ENCODE measurements around the gene P2RX4.
"Not testable (repeated sequence)": the region's sequence is repeated elsewhere in the genome, so short reads cannot be mapped to it uniquely, and the experiment has no call there.

Gene P2RX4

DNA sequence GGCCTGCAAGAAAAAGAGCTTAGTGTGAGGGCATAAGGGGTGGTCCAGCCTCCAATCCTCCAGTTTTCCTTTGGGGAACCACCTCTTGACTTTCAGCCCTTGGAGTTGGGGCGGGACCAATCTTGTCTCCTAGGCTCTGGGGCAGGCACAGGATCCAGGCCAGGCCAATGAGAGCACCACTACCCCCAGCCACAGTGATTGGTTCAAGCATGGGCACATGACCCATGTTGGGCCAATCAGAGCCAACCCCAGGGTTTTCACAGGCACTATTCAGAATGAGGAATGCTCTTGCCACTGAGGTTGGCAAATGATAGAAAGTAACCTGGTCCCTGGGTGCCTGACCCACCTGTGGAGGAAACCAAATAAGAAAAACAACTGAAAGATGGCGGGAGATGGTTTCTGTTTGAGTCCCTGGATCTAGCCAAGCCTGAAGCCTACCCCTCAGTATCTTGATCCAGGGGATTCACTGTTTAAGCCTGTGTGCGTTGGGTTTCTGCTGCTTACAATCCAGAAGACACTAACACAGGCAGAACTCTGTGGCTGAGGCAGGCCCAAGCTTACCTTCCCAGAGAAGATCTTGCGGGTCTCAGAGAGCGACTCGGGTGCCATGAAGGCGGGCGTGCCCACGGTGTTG is 42.9 kb downstream of the P2RX4 start:
- Histone ChIP-seq H3K27me3 (ENCODE audit: insufficient read depth, low read depth) (no peaks in the 10 kb centered on the region), H3K4me2 (no peak overlapping the region), H4K20me1 (ENCODE audit: insufficient read depth) (no peaks in the 10 kb centered on the region), H3K79me2 (ENCODE audit: insufficient read depth, low read depth) (no peaks in the 10 kb centered on the region), H3K27ac (no peak overlapping the region), H3K9ac (no peak overlapping the region), H3K4me1 (ENCODE audit: low read depth, poor library complexity, severe bottlenecking) (peaks cover 16% of the 10 kb centered on the region), H3K36me3 (ENCODE audit: insufficient read depth) (no peaks in the 10 kb centered on the region), H2AFZ (ENCODE audit: low read depth) (no peak overlapping the region), H3K4me3 (IDR thresholded peaks at IDR 0.05; ENCODE audit: insufficient read depth, low read depth, low read length) (no peak overlapping the region)
- TF ChIP-seq, protein P1, sequence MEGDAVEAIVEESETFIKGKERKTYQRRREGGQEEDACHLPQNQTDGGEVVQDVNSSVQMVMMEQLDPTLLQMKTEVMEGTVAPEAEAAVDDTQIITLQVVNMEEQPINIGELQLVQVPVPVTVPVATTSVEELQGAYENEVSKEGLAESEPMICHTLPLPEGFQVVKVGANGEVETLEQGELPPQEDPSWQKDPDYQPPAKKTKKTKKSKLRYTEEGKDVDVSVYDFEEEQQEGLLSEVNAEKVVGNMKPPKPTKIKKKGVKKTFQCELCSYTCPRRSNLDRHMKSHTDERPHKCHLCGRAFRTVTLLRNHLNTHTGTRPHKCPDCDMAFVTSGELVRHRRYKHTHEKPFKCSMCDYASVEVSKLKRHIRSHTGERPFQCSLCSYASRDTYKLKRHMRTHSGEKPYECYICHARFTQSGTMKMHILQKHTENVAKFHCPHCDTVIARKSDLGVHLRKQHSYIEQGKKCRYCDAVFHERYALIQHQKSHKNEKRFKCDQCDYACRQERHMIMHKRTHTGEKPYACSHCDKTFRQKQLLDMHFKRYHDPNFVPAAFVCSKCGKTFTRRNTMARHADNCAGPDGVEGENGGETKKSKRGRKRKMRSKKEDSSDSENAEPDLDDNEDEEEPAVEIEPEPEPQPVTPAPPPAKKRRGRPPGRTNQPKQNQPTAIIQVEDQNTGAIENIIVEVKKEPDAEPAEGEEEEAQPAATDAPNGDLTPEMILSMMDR (conservative IDR thresholded peaks at IDR 0.05; ENCODE audit: low read depth, low read length), result no peak

GRCh38 chr12:121253638-121254335 is 43.9 kb downstream of the P2RX4 start:
- H3K36me3 ChIP-seq (ENCODE audit: insufficient read depth), result no peaks in the 10 kb centered on the region
- H3K4me2 ChIP-seq, result no peak overlapping the region

DNA sequence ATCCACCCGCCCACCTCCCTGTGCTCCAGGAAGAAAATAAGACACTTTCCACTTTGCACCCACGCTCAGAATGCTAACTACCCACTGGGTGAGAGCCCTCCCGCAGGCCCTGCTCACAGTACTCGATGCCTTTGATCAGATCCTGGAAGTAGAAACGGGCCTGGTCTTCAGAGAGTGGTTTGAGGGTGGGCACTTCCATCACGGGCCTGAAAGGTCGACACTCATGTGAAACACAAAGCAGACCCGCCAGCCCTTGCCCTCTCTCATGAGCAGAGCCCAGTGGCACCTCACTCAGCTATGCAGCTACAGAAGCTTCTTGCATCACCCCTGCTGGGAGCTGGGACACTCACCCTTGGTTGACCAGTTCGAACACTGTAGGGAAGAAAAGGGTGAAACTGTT is 45.5 kb downstream of the P2RX4 start:
- no peak overlapping the region for H3K4me3 ChIP-seq (IDR thresholded peaks at IDR 0.05; ENCODE audit: insufficient read depth, low read depth, low read length)
- no peak overlapping the region for H3K27ac ChIP-seq
- no peak overlapping the region for H3K4me2 ChIP-seq
- TF ChIP-seq, protein P1 (conservative IDR thresholded peaks at IDR 0.05; ENCODE audit: low read depth, low read length), result no peak
- H3K79me2 ChIP-seq (ENCODE audit: insufficient read depth, low read depth), result no peaks in the 10 kb centered on the region
- H4K20me1 ChIP-seq (ENCODE audit: insufficient read depth), result no peaks in the 10 kb centered on the region
- no peaks in the 10 kb centered on the region for H3K36me3 ChIP-seq (ENCODE audit: insufficient read depth)
- no peak overlapping the region for H2AFZ ChIP-seq (ENCODE audit: low read depth)
- no peaks in the 10 kb centered on the region for H3K27me3 ChIP-seq (ENCODE audit: insufficient read depth, low read depth)
- H3K4me1 ChIP-seq (ENCODE audit: low read depth, poor library complexity, severe bottlenecking), result peaks cover 32% of the 10 kb centered on the region
- H3K9ac ChIP-seq, result no peak overlapping the region

More at GRCh38 chr12:121253638-121254335, 43.9 kb downstream of the P2RX4 start:
- no peak overlapping the region for H3K27ac ChIP-seq
- H3K9ac ChIP-seq, result no peak overlapping the region
- no peak overlapping the region for H2AFZ ChIP-seq (ENCODE audit: low read depth)
- peaks cover 23% of the 10 kb centered on the region for H3K4me1 ChIP-seq (ENCODE audit: low read depth, poor library complexity, severe bottlenecking)
- no peaks in the 10 kb centered on the region for H3K79me2 ChIP-seq (ENCODE audit: insufficient read depth, low read depth)
- H3K4me3 ChIP-seq (IDR thresholded peaks at IDR 0.05; ENCODE audit: insufficient read depth, low read depth, low read length), result no peak overlapping the region
- no peaks in the 10 kb centered on the region for H3K27me3 ChIP-seq (ENCODE audit: insufficient read depth, low read depth)
- TF ChIP-seq, protein P1 (conservative IDR thresholded peaks at IDR 0.05; ENCODE audit: low read depth, low read length), result no peak
- no peaks in the 10 kb centered on the region for H4K20me1 ChIP-seq (ENCODE audit: insufficient read depth)

- H3K36me3 ChIP-seq (ENCODE audit: insufficient read depth); H4K20me1 ChIP-seq (ENCODE audit: insufficient read depth); H3K27me3 ChIP-seq (ENCODE audit: insufficient read depth, low read depth); H3K79me2 ChIP-seq (ENCODE audit: insufficient read depth, low read depth); H3K4me2 ChIP-seq; H3K4me3 ChIP-seq (IDR thresholded peaks at IDR 0.05; ENCODE audit: insufficient read depth, low read depth, low read length); H2AFZ ChIP-seq (ENCODE audit: low read depth); H3K9ac ChIP-seq: not testable (repeated sequence)
- H3K4me1 ChIP-seq (ENCODE audit: low read depth, poor library complexity, severe bottlenecking), result peaks cover 32% of the 10 kb centered on the region
- peak overlapping the region; percentile 26; the same call in 1 of the 2 replicates for H3K27ac ChIP-seq
Measured at GRCh38 chr12:121257704-121258449, 47.9 kb downstream of the P2RX4 start.
